Measurements from ENCODE around the gene ABLIM2. TPM values are rescaled to one million over a fixed set of nuclear protein-coding genes. Genes with fewer than 3 reads are reported as not detected.

Gene ABLIM2
- total RNA-seq, 2 experiments from 2014 or later = 0.76 TPM; not detected in 1

GRCh38 chr4:7929118-7929951 is 229.3 kb downstream of the ABLIM2 start:
- H3K36me3 ChIP-seq (ENCODE audit: insufficient read depth, low read length) = no peaks in the 10 kb centered on the region
- no peak overlapping the region for H3K4me2 ChIP-seq (ENCODE audit: low read length)
- no peaks in the 10 kb centered on the region for H3K9me2 ChIP-seq (ENCODE audit: insufficient read depth, low read length)
- ChIA-PET POLR2A (interaction anchor here (0.5 to 0.8 kb wide), 2 partner anchors 16 to 407 kb away, joined by 3 read pairs; no protein-coding TSS in a partner anchor), CTCF (ENCODE audit: unreplicated experiment) (no interaction called here)
- H3K79me2 ChIP-seq (ENCODE audit: insufficient read depth, low read depth, low read length) = no peaks in the 10 kb centered on the region
- H3K4me1 ChIP-seq (ENCODE audit: insufficient read depth, low read length, poor library complexity, severe bottlenecking) = no peaks in the 10 kb centered on the region
- DNase-seq (ENCODE audit: low spot score) = no peak
- TF ChIP-seq EZH2phosphoT487 (IDR thresholded peaks at IDR 0.05; ENCODE audit: borderline replicate concordance, low read depth, low read length) (no peak), CTCF (conservative IDR thresholded peaks at IDR 0.05; ENCODE audit: low read length) (no peak)
- no peak overlapping the region for H3K4me3 ChIP-seq (ENCODE audit: low read depth, low read length, poor library complexity, severe bottlenecking)
- H4K20me1 ChIP-seq (ENCODE audit: insufficient read depth, low read length) = no peaks in the 10 kb centered on the region
- no TSS peak for BruUV-seq (replicated peaks)
- no peak overlapping the region for H3K27ac ChIP-seq (ENCODE audit: low read depth, low read length, poor library complexity, severe bottlenecking)
- no peak overlapping the region for H2AFZ ChIP-seq (ENCODE audit: low read length)
- H3K9me3 ChIP-seq (ENCODE audit: low read length) = no peaks in the 10 kb centered on the region
- intact Hi-C loops (cut with micrococcal nuclease; ENCODE audit: unreplicated experiment) = no loop called here

- no peaks in the 10 kb centered on the region for H4K20me1 ChIP-seq (ENCODE audit: insufficient read depth, low read length)
- H3K4me3 ChIP-seq (ENCODE audit: low read depth, low read length, poor library complexity, severe bottlenecking) = no peak overlapping the region
- ChIA-PET CTCF (ENCODE audit: unreplicated experiment) (no interaction called here), POLR2A (no interaction called here)
- TF ChIP-seq CTCF (conservative IDR thresholded peaks at IDR 0.05; ENCODE audit: low read length) (no peak), EZH2phosphoT487 (IDR thresholded peaks at IDR 0.05; ENCODE audit: borderline replicate concordance, low read depth, low read length) (no peak)
- no peak overlapping the region for H2AFZ ChIP-seq (ENCODE audit: low read length)
- H3K9me3 ChIP-seq (ENCODE audit: low read length) = no peaks in the 10 kb centered on the region
- no peak overlapping the region for H3K27ac ChIP-seq (ENCODE audit: low read depth, low read length, poor library complexity, severe bottlenecking)
- DNase-seq (ENCODE audit: low spot score) = no peak
- intact Hi-C loops (cut with micrococcal nuclease; ENCODE audit: unreplicated experiment) = no loop called here
- no peaks in the 10 kb centered on the region for H3K4me1 ChIP-seq (ENCODE audit: insufficient read depth, low read length, poor library complexity, severe bottlenecking)
- H3K9me2 ChIP-seq (ENCODE audit: insufficient read depth, low read length) = no peaks in the 10 kb centered on the region
- H3K79me2 ChIP-seq (ENCODE audit: insufficient read depth, low read depth, low read length) = no peaks in the 10 kb centered on the region
- H3K36me3 ChIP-seq (ENCODE audit: insufficient read depth, low read length) = no peaks in the 10 kb centered on the region
- BruUV-seq (replicated peaks) = no TSS peak
- no peak overlapping the region for H3K4me2 ChIP-seq (ENCODE audit: low read length)
Measured at GRCh38 chr4:7928711-7929110, 229.9 kb downstream of the ABLIM2 start.

DNA sequence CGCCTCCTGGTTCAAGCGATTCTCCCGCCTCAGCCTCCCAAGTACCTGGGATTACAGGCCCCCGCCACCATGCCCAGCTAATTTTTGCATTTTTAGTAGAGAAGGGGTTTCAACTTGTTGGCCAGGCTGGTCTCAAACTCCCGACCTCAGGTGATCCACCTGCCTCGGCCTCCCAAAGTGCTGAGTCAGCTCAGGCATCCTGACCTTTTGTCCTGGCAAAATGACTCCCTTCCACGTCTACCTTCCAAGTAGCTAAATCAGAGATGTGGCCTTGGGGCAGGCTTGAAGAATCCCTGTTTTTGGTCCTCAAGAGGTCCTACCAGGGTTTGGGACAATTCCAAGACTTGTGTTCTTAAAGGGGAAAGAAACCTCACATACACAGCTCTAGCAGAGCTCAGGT is 231.8 kb downstream of the ABLIM2 start:
- no peaks in the 10 kb centered on the region for H4K20me1 ChIP-seq (ENCODE audit: insufficient read depth, low read length)
- no peak for DNase-seq (ENCODE audit: low spot score)
- TF ChIP-seq EZH2phosphoT487 (IDR thresholded peaks at IDR 0.05; ENCODE audit: borderline replicate concordance, low read depth, low read length) = no peak
- TF ChIP-seq CTCF (conservative IDR thresholded peaks at IDR 0.05; ENCODE audit: low read length) = no peak
- ChIA-PET CTCF (ENCODE audit: unreplicated experiment) (interaction anchor here (1.4 kb wide), 1 partner anchor 125 kb away, joined by 4 read pairs; no protein-coding TSS in a partner anchor), POLR2A (no interaction called here)
- no peak overlapping the region for H3K4me2 ChIP-seq (ENCODE audit: low read length)
- H3K27ac ChIP-seq (ENCODE audit: low read depth, low read length, poor library complexity, severe bottlenecking) = no peak overlapping the region
- BruUV-seq (replicated peaks) = no TSS peak
- H3K9me3 ChIP-seq (ENCODE audit: low read length) = no peaks in the 10 kb centered on the region
- H3K36me3 ChIP-seq (ENCODE audit: insufficient read depth, low read length) = no peaks in the 10 kb centered on the region
- no peak overlapping the region for H2AFZ ChIP-seq (ENCODE audit: low read length)
- H3K9me2 ChIP-seq (ENCODE audit: insufficient read depth, low read length) = no peaks in the 10 kb centered on the region
- no peak overlapping the region for H3K4me3 ChIP-seq (ENCODE audit: low read depth, low read length, poor library complexity, severe bottlenecking)
- H3K4me1 ChIP-seq (ENCODE audit: insufficient read depth, low read length, poor library complexity, severe bottlenecking) = no peaks in the 10 kb centered on the region
- intact Hi-C loops (cut with micrococcal nuclease; ENCODE audit: unreplicated experiment) = no loop called here
- no peaks in the 10 kb centered on the region for H3K79me2 ChIP-seq (ENCODE audit: insufficient read depth, low read depth, low read length)
